Measurements from ENCODE around the gene SLC10A3. TPM values are rescaled to one million over a fixed set of nuclear protein-coding genes. Genes with fewer than 3 reads are reported as not detected.
A peak's percentile ranks its signal among the peaks of the same experiment; 100 is the strongest.

SLC10A3 gene
- total RNA-seq, 1 donor from 2014 or later: 13.9 TPM

- no peak for TF ChIP-seq CTCF (IDR thresholded peaks at IDR 0.05; ENCODE audit: unreplicated experiment)
- H3K4me3 Mint-ChIP-seq (ENCODE audit: unreplicated experiment): peak overlapping the region; percentile 87
- no peak overlapping the region for H3K27ac Mint-ChIP-seq (ENCODE audit: unreplicated experiment)
- H3K27me3 Mint-ChIP-seq (ENCODE audit: unreplicated experiment): peaks cover 2% of the 10 kb centered on the region
- peaks cover 3% of the 10 kb centered on the region for H3K4me1 Mint-ChIP-seq (ENCODE audit: unreplicated experiment)
- H3K36me3 Mint-ChIP-seq (ENCODE audit: low read depth, unreplicated experiment): peaks cover 9% of the 10 kb centered on the region
- DNase-seq (ENCODE audit: low spot score): no peak
- no peaks in the 10 kb centered on the region for H3K9me3 Mint-ChIP-seq (ENCODE audit: unreplicated experiment)
These were observed 31.3 kb downstream of the SLC10A3 start for GRCh38 chrX:154458954-154459778.

GRCh38 chrX:154458116-154458953 is 32.1 kb downstream of the SLC10A3 start, which contains the start of gene PLXNA3:
Gene PLXNA3 (plus strand): TSS chrX:154458281. CDS start chrX:154460184, 1,903 bp downstream.
- Mint-ChIP-seq H3K4me1 (ENCODE audit: unreplicated experiment) (peaks cover 3% of the 10 kb centered on the region), H3K9me3 (ENCODE audit: unreplicated experiment) (no peaks in the 10 kb centered on the region), H3K4me3 (ENCODE audit: unreplicated experiment) (peak within 1 kb of the TSS; percentile 95), H3K36me3 (ENCODE audit: low read depth, unreplicated experiment) (peaks cover 9% of the 10 kb centered on the region), H3K27me3 (ENCODE audit: unreplicated experiment) (peaks cover 2% of the 10 kb centered on the region), H3K27ac (ENCODE audit: unreplicated experiment) (peak within 1 kb of the TSS; percentile 70)
- DNase-seq (ENCODE audit: low spot score): peak; percentile 50
- no peak for TF ChIP-seq CTCF (IDR thresholded peaks at IDR 0.05; ENCODE audit: unreplicated experiment)

GRCh38 chrX:154457491-154458115 is 32.8 kb downstream of the SLC10A3 start:
- Mint-ChIP-seq H3K4me1 (ENCODE audit: unreplicated experiment) (peaks cover 3% of the 10 kb centered on the region), H3K4me3 (ENCODE audit: unreplicated experiment) (peak overlapping the region; percentile 95), H3K27ac (ENCODE audit: unreplicated experiment) (peak overlapping the region; percentile 70), H3K27me3 (ENCODE audit: unreplicated experiment) (peaks cover 2% of the 10 kb centered on the region), H3K36me3 (ENCODE audit: low read depth, unreplicated experiment) (peaks cover 4% of the 10 kb centered on the region), H3K9me3 (ENCODE audit: unreplicated experiment) (no peaks in the 10 kb centered on the region)
- no peak for DNase-seq (ENCODE audit: low spot score)
- TF ChIP-seq CTCF (IDR thresholded peaks at IDR 0.05; ENCODE audit: unreplicated experiment): no peak

GRCh38 chrX:154452823-154453222 is 37.6 kb downstream of the SLC10A3 start:
- Mint-ChIP-seq H3K27me3 (ENCODE audit: unreplicated experiment) (peaks cover 4% of the 10 kb centered on the region), H3K4me1 (ENCODE audit: unreplicated experiment) (peaks cover 3% of the 10 kb centered on the region), H3K4me3 (ENCODE audit: unreplicated experiment) (no peak overlapping the region), H3K27ac (ENCODE audit: unreplicated experiment) (no peak overlapping the region), H3K36me3 (ENCODE audit: low read depth, unreplicated experiment) (peaks cover 4% of the 10 kb centered on the region), H3K9me3 (ENCODE audit: unreplicated experiment) (no peaks in the 10 kb centered on the region)
- DNase-seq (ENCODE audit: low spot score): no peak
- no peak for TF ChIP-seq CTCF (IDR thresholded peaks at IDR 0.05; ENCODE audit: unreplicated experiment)

All from endothelial cell (in vitro differentiated cells).